Measurements from ENCODE around the gene PXK. TPM values are rescaled to one million over a fixed set of nuclear protein-coding genes. Genes with fewer than 3 reads are reported as not detected.

PXK gene
- polyA plus RNA-seq, 1 donor: 17.7 TPM

- DNase-seq: no peak
Observed at GRCh38 chr3:58349792-58350626, 17.3 kb downstream of the PXK start.

- DNase-seq: no peak
Observed at GRCh38 chr3:58350627-58351013, 17.9 kb downstream of the PXK start.

- DNase-seq: no peak
Observed at GRCh38 chr3:58351920-58352319, 19.2 kb downstream of the PXK start.

GRCh38 chr3:58352626-58353025 lies 19.9 kb downstream of the PXK start:
- no peak for DNase-seq

- no peak for DNase-seq
Observed at GRCh38 chr3:58353722-58354553, 21.2 kb downstream of the PXK start.

GRCh38 chr3:58355179-58355578 lies 22.5 kb downstream of the PXK start:
- no peak for DNase-seq

- no peak for DNase-seq
Observed at GRCh38 chr3:58356054-58356453, 23.4 kb downstream of the PXK start.

- no peak for DNase-seq
Observed at GRCh38 chr3:58357402-58357801, 24.7 kb downstream of the PXK start.

GRCh38 chr3:58358092-58358491 lies 25.4 kb downstream of the PXK start:
- DNase-seq: no peak

GRCh38 chr3:58358808-58359207 lies 26.1 kb downstream of the PXK start:
- no peak for DNase-seq

GRCh38 chr3:58359621-58360020 lies 26.9 kb downstream of the PXK start:
- DNase-seq: no peak

GRCh38 chr3:58361866-58362265 lies 29.2 kb downstream of the PXK start:
- no peak for DNase-seq

GRCh38 chr3:58366699-58367098 lies 34.0 kb downstream of the PXK start:
- DNase-seq: no peak

- no peak for DNase-seq
Observed at GRCh38 chr3:58369038-58369437, 36.3 kb downstream of the PXK start.

GRCh38 chr3:58369876-58370275 lies 37.2 kb downstream of the PXK start:
- no peak for DNase-seq

- no peak for DNase-seq
Observed at GRCh38 chr3:58370407-58370806, 37.7 kb downstream of the PXK start.

- DNase-seq: no peak
Observed at GRCh38 chr3:58371754-58372153, 39.1 kb downstream of the PXK start.

GRCh38 chr3:58375254-58375653 lies 42.6 kb downstream of the PXK start:
- DNase-seq: no peak

GRCh38 chr3:58377168-58377567 lies 44.5 kb downstream of the PXK start:
- DNase-seq: no peak

GRCh38 chr3:58377750-58378149 lies 45.1 kb downstream of the PXK start:
- DNase-seq: no peak

GRCh38 chr3:58379351-58380073 lies 46.8 kb downstream of the PXK start:
- DNase-seq: no peak

GRCh38 chr3:58383476-58383875 lies 50.8 kb downstream of the PXK start:
- no peak for DNase-seq

GRCh38 chr3:58383904-58384303 lies 51.2 kb downstream of the PXK start:
- no peak for DNase-seq

Measured in hindlimb muscle (tissue), 1 donor.